Measurements from ENCODE around the gene MGAT1.

Gene MGAT1

GRCh38 chr5:180823940-180824629 lies 21.5 kb upstream of the MGAT1 start:
- DNase-seq (ENCODE audit: low read depth) = no peak

- DNase-seq (ENCODE audit: low read depth) = no peak
Observed at GRCh38 chr5:180823346-180823745, 20.7 kb upstream of the MGAT1 start.

- DNase-seq (ENCODE audit: low read depth) = no peak
Observed at GRCh38 chr5:180821538-180821937, 18.9 kb upstream of the MGAT1 start.

- DNase-seq (ENCODE audit: low read depth) = no peak
Observed at GRCh38 chr5:180820788-180821321, 18.2 kb upstream of the MGAT1 start.

GRCh38 chr5:180818677-180819341 lies 16.2 kb upstream of the MGAT1 start:
- no peak for DNase-seq (ENCODE audit: low read depth)

GRCh38 chr5:180817893-180818674 lies 15.5 kb upstream of the MGAT1 start:
- DNase-seq (ENCODE audit: low read depth) = no peak

GRCh38 chr5:180816608-180817534 lies 14.3 kb upstream of the MGAT1 start:
- DNase-seq (ENCODE audit: low read depth) = no peak

GRCh38 chr5:180815293-180815917 lies 12.8 kb upstream of the MGAT1 start:
- no peak for DNase-seq (ENCODE audit: low read depth)

GRCh38 chr5:180813420-180813819 lies 10.8 kb upstream of the MGAT1 start:
- DNase-seq (ENCODE audit: low read depth) = no peak

GRCh38 chr5:180811623-180812124 lies 9.1 kb upstream of the MGAT1 start:
- DNase-seq (ENCODE audit: low read depth) = no peak

GRCh38 chr5:180810959-180811622 lies 8.5 kb upstream of the MGAT1 start:
- no peak for DNase-seq (ENCODE audit: low read depth)

GRCh38 chr5:180810210-180810958 lies 7.8 kb upstream of the MGAT1 start:
- DNase-seq (ENCODE audit: low read depth) = peak; percentile 94

- no peak for DNase-seq (ENCODE audit: low read depth)
Observed at GRCh38 chr5:180809403-180810209, 7.0 kb upstream of the MGAT1 start.

GRCh38 chr5:180808461-180809000 lies 5.9 kb upstream of the MGAT1 start:
- no peak for DNase-seq (ENCODE audit: low read depth)

GRCh38 chr5:180807654-180808414 lies 5.2 kb upstream of the MGAT1 start:
- no peak for DNase-seq (ENCODE audit: low read depth)

- no peak for DNase-seq (ENCODE audit: low read depth)
Observed at GRCh38 chr5:180807046-180807445, 4.4 kb upstream of the MGAT1 start.

- no peak for DNase-seq (ENCODE audit: low read depth)
Observed at GRCh38 chr5:180806351-180807011, 3.9 kb upstream of the MGAT1 start.
